Dendritic cell treated with granulocyte-macrophage colony-stimulating factor and Interleukin-4, amounts not matched to agents 40 ng/mL and 50 ng/mL, for 4 days (primary cell): ENCODE results near the gene ADK.

Experiments used
- H3K27ac Mint-ChIP-seq: one replicate; pipeline ENCODE4 v1.8.0; 2022; ENCODE audit warnings: mild to moderate bottlenecking, mixed read lengths
- H3K27me3 Mint-ChIP-seq: one replicate; pipeline ENCODE4 v1.8.0; 2022; ENCODE audit warnings: mild to moderate bottlenecking, mixed read lengths
- H3K36me3 Mint-ChIP-seq: one replicate; pipeline ENCODE4 v1.8.0; 2022; ENCODE audit warnings: low read depth, mixed read lengths
- H3K4me1 Mint-ChIP-seq: one replicate; pipeline ENCODE4 v1.8.0; 2022; ENCODE audit warnings: low read depth, mixed read lengths
- H3K4me3 Mint-ChIP-seq: one replicate; pipeline ENCODE4 v1.8.0; 2022; ENCODE audit warnings: mild to moderate bottlenecking, moderate library complexity, mixed read lengths
- H3K9me3 Mint-ChIP-seq: one replicate; pipeline ENCODE4 v1.8.0; 2022; ENCODE audit warnings: mixed read lengths
- intact Hi-C: fragments of 100-400 bp; cut with micrococcal nuclease; formaldehyde crosslinking; loops from one replicate; pipeline ENCODE4 v1.15.0; 2022

Gene ADK

DNA sequence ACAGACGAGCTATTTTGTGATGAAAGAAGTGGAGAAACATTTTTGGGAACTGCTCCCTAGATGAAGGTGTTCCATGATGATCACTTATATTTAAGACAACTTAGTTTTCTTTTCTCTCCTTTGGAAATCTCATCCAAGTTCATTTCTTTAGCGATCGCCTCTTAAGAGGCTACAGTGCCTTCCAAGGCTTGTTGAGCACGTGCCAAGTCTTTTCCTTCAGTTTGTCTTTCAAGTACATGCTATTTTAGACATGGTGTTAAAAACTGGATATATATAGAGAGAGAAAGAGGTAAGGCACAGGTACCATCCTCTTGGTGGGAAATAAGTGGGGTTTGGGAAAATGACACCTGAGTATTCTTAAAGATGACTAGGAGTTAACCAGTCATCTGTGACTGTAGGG is 2.7 kb downstream of the ADK start:
- no peaks in the 10 kb centered on the region for H3K27me3 Mint-ChIP-seq
- H3K4me3 Mint-ChIP-seq = no peak overlapping the region
- H3K9me3 Mint-ChIP-seq = no peaks in the 10 kb centered on the region
- H3K36me3 Mint-ChIP-seq = no peaks in the 10 kb centered on the region
- H3K27ac Mint-ChIP-seq = no peak overlapping the region
- peaks cover 30% of the 10 kb centered on the region for H3K4me1 Mint-ChIP-seq
- intact Hi-C loops = loop anchor here (5.0 kb wide), 1 partner anchor 74 kb away; no protein-coding TSS in a partner anchor

GRCh38 chr10:74156919-74157289 is 5.9 kb downstream of the ADK start:
- no peaks in the 10 kb centered on the region for H3K36me3 Mint-ChIP-seq
- H3K27ac Mint-ChIP-seq = no peak overlapping the region
- peaks cover 30% of the 10 kb centered on the region for H3K4me1 Mint-ChIP-seq
- no peaks in the 10 kb centered on the region for H3K9me3 Mint-ChIP-seq
- no peaks in the 10 kb centered on the region for H3K27me3 Mint-ChIP-seq
- intact Hi-C loops = no loop called here
- H3K4me3 Mint-ChIP-seq = no peak overlapping the region

DNA sequence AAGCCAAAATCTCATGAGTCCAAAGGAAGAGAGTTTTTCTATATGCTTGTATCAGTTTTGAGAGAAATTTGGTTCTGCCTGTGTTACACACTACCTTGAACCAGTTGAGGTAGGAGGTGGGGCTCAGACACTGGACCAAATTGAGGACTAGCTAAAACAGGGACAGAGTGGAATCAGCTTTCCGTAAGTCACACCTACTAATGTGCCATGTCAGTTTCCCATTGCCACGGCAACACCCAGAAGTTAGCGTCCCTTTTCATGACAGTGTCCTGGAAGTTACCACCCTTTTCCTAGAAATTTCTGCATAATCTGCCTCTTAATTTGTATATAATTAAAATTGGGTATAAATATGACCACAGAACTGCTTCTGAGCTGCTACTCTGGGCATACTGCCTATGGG is 9.0 kb downstream of the ADK start:
- Mint-ChIP-seq H3K27ac (no peak overlapping the region), H3K36me3 (peaks cover 6% of the 10 kb centered on the region), H3K4me3 (no peak overlapping the region), H3K27me3 (no peaks in the 10 kb centered on the region), H3K9me3 (no peaks in the 10 kb centered on the region), H3K4me1 (peaks cover 14% of the 10 kb centered on the region)
- intact Hi-C loops = no loop called here

GRCh38 chr10:74163319-74164068 is 12.5 kb downstream of the ADK start:
- H3K9me3 Mint-ChIP-seq = no peaks in the 10 kb centered on the region
- H3K4me1 Mint-ChIP-seq = peaks cover 20% of the 10 kb centered on the region
- no peak overlapping the region for H3K27ac Mint-ChIP-seq

DNA sequence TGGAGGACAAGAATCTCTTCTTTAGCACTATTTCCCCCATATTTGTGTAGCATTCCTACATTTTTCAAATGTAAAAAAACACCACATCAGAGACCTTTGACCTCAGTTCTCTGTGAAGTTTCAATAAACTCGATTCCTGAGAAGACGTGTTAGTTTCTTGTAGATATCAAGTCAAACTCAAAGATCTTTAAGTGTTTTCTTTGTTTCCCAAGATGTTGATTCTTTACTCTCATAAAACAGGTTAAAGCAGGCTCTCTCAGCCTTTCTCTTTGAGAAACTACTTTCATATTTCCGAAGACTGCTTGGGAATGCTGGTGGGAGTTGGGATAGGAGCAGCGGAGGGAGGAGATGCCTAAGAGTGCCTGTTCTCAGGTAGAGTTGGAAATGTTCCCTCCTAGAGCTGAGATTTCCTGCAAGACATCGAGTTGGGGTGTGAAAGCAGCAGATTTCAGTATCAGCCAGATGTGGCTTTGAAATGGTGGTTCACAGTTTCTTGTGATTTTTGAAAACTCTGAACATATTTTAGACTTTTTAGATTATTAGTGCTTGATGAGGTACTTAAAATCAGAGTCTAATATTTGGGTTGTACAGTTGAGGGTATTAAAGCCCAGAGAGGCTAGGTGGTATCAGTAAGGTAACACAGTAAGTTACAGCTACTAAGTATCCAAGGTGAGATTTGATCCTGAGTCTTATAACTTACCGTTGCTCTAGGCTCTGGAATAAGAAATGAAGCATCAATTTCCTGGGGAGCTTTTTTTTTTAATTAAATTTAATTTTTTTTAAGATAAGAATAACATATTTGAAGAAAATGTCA is 13.9 kb downstream of the ADK start:
- Mint-ChIP-seq H3K4me3 (no peak overlapping the region), H3K4me1 (peaks cover 27% of the 10 kb centered on the region), H3K27me3 (no peaks in the 10 kb centered on the region), H3K27ac (peak overlapping the region; percentile 22), H3K9me3 (no peaks in the 10 kb centered on the region), H3K36me3 (peaks cover 6% of the 10 kb centered on the region)
- intact Hi-C loops = no loop called here

More at GRCh38 chr10:74163319-74164068, 12.5 kb downstream of the ADK start:
- Mint-ChIP-seq H3K36me3 (peaks cover 6% of the 10 kb centered on the region), H3K27me3 (no peaks in the 10 kb centered on the region), H3K4me3 (no peak overlapping the region)
- intact Hi-C loops = no loop called here

DNA sequence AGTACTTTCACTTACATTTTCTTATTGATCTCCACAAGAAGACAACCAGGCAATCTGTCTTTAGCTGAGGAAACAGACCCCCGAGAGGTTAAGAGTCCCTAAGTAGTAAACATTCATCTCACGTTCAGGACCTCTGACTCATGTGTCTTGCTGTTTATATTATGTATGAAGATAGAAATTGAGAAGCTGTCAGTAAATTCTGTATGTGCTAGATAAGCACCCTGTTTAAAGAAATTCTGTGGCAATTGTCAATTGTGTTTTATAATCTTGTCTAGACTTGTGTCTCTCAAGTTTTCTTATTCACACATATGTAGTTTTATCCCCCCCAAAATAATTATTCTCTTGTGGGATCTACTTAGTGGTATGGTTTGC is 14.5 kb downstream of the ADK start:
- H3K36me3 Mint-ChIP-seq = peaks cover 6% of the 10 kb centered on the region
- peak overlapping the region; percentile 79 for H3K27ac Mint-ChIP-seq
- intact Hi-C loops = no loop called here
- no peaks in the 10 kb centered on the region for H3K9me3 Mint-ChIP-seq
- H3K4me3 Mint-ChIP-seq = no peak overlapping the region
- H3K27me3 Mint-ChIP-seq = no peaks in the 10 kb centered on the region
- peaks cover 27% of the 10 kb centered on the region for H3K4me1 Mint-ChIP-seq

DNA sequence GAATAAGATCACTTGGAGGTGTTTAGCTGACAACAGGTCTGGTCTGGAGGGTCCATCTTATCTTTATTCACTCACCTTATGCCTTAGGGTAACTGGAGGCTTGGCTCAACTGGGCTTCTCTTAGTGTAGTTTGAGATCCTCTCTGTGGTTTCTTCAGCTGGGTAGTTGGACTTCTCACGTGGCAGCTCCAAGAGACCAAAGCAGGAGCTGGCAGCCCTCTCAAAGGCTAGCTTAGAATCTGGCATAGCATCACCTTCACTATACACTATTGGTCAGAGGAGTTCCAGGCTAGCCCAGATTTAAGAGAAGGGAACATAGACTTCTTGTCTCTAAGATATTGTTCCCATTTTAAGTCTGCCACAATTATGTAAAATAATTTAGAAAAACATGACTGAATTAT is 16.4 kb downstream of the ADK start:
- Mint-ChIP-seq H3K27me3 (no peaks in the 10 kb centered on the region), H3K4me1 (peaks cover 35% of the 10 kb centered on the region), H3K36me3 (peaks cover 2% of the 10 kb centered on the region), H3K4me3 (no peak overlapping the region), H3K9me3 (no peaks in the 10 kb centered on the region), H3K27ac (peak overlapping the region; percentile 93)
- intact Hi-C loops = no loop called here

DNA sequence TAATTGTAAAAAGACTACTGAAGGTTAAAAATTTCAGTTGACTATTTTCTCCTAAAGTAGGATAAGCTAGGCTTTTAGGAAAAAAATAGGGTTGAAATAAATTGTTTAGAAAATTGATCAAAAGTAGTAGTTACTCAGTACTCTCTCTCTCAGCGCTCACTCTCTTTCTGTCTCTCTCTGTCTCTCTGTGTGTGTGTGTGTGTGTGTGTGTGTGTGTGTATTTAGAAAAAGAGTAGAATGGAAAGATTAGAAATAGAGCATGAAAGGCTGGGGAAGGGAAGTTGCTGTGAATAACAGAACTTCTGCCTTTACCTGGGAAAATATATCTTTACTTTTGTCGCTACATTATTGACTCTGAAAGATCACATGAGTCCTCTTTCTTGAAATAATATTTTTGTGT is 20.6 kb downstream of the ADK start:
- intact Hi-C loops = no loop called here
- no peak overlapping the region for H3K4me3 Mint-ChIP-seq
- peak overlapping the region; percentile 53 for H3K27ac Mint-ChIP-seq
- H3K27me3 Mint-ChIP-seq = no peaks in the 10 kb centered on the region
- no peaks in the 10 kb centered on the region for H3K9me3 Mint-ChIP-seq
- peaks cover 34% of the 10 kb centered on the region for H3K4me1 Mint-ChIP-seq
- peaks cover 3% of the 10 kb centered on the region for H3K36me3 Mint-ChIP-seq

GRCh38 chr10:74174521-74174920 is 23.5 kb downstream of the ADK start:
- Mint-ChIP-seq H3K27ac (no peak overlapping the region), H3K9me3 (no peaks in the 10 kb centered on the region), H3K27me3 (no peaks in the 10 kb centered on the region), H3K36me3 (peaks cover 9% of the 10 kb centered on the region), H3K4me1 (peaks cover 31% of the 10 kb centered on the region), H3K4me3 (no peak overlapping the region)
- intact Hi-C loops = no loop called here

GRCh38 chr10:74175510-74176379 is 24.7 kb downstream of the ADK start:
- H3K36me3 Mint-ChIP-seq = peaks cover 9% of the 10 kb centered on the region
- H3K4me1 Mint-ChIP-seq = peaks cover 35% of the 10 kb centered on the region
- H3K9me3 Mint-ChIP-seq = no peaks in the 10 kb centered on the region
- peak overlapping the region; percentile 97 for H3K27ac Mint-ChIP-seq
- no peaks in the 10 kb centered on the region for H3K27me3 Mint-ChIP-seq
- H3K4me3 Mint-ChIP-seq = peak overlapping the region; percentile 95
- intact Hi-C loops = loop anchor here (1.0 kb wide), 2 partner anchors 9 to 24 kb away; partner anchors contain the start of gene ADK

GRCh38 chr10:74176380-74177139 is 25.5 kb downstream of the ADK start:
- Mint-ChIP-seq H3K4me1 (peaks cover 30% of the 10 kb centered on the region), H3K27me3 (no peaks in the 10 kb centered on the region), H3K27ac (peak overlapping the region; percentile 97), H3K9me3 (no peaks in the 10 kb centered on the region), H3K36me3 (peaks cover 9% of the 10 kb centered on the region), H3K4me3 (peak overlapping the region; percentile 95)
- intact Hi-C loops = loop anchor here (1.0 kb wide), 2 partner anchors 10 to 25 kb away; partner anchors contain the start of gene ADK

- H3K36me3 Mint-ChIP-seq = peaks cover 9% of the 10 kb centered on the region
- no peaks in the 10 kb centered on the region for H3K9me3 Mint-ChIP-seq
- peak overlapping the region; percentile 97 for H3K27ac Mint-ChIP-seq
- H3K4me1 Mint-ChIP-seq = peaks cover 27% of the 10 kb centered on the region
- peak overlapping the region; percentile 95 for H3K4me3 Mint-ChIP-seq
- intact Hi-C loops = no loop called here
- H3K27me3 Mint-ChIP-seq = no peaks in the 10 kb centered on the region
Measured at GRCh38 chr10:74177140-74177677, 26.2 kb downstream of the ADK start.
